Measurements from ENCODE around the gene UBASH3B.

DNA sequence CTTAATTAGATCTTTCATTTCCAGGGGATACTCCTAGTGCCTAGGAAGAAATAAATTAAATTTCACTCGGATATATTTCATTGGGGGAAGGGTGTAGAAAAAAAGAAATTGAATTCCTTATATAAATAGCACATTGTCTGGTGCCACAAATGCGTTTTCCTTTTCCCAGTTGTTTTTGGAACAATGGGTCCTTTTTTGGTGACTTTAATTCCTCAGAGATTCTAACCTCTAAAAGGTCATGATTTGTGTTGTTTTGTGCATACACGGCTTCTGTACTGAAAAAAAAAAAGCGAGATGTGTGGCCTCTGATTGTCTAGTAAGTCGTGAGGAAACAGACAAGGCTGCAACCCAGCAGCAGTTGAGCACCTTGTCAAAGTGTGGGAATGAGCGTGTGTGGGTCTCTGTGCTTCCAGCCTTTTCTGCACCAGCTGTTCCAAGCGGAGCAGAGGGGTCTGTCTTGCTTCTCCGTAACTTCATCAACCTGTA lies 118.3 kb downstream of the UBASH3B start:
- TF ChIP-seq, protein P1, sequence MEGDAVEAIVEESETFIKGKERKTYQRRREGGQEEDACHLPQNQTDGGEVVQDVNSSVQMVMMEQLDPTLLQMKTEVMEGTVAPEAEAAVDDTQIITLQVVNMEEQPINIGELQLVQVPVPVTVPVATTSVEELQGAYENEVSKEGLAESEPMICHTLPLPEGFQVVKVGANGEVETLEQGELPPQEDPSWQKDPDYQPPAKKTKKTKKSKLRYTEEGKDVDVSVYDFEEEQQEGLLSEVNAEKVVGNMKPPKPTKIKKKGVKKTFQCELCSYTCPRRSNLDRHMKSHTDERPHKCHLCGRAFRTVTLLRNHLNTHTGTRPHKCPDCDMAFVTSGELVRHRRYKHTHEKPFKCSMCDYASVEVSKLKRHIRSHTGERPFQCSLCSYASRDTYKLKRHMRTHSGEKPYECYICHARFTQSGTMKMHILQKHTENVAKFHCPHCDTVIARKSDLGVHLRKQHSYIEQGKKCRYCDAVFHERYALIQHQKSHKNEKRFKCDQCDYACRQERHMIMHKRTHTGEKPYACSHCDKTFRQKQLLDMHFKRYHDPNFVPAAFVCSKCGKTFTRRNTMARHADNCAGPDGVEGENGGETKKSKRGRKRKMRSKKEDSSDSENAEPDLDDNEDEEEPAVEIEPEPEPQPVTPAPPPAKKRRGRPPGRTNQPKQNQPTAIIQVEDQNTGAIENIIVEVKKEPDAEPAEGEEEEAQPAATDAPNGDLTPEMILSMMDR (IDR thresholded peaks at IDR 0.05; ENCODE audit: low read length): no peak
- TF ChIP-seq EZH2phosphoT487 (IDR thresholded peaks at IDR 0.05; ENCODE audit: low read length): no peak

All from MM.1S (cell line).